Hepatocyte (in vitro differentiated cells): Measurements from ENCODE around the gene MAPK4.

Source experiments
- EZH2 ChIP-seq: fragments of 200-600 bp; sonication (generic); IDR thresholded peaks from 2 replicates; pipeline ENCODE4 v1.6.1; 2016; ENCODE audit warnings: antibody characterized with exemption, mild to moderate bottlenecking, borderline replicate concordance
- TF ChIP-seq, protein P1 (sequence below): fragments of 200-600 bp; sonication (generic); IDR thresholded peaks from 2 replicates; pipeline ENCODE4 v1.5.1; 2016; ENCODE audit warnings: antibody characterized with exemption, mild to moderate bottlenecking; ENCODE audit not compliant: poor library complexity

DNA sequence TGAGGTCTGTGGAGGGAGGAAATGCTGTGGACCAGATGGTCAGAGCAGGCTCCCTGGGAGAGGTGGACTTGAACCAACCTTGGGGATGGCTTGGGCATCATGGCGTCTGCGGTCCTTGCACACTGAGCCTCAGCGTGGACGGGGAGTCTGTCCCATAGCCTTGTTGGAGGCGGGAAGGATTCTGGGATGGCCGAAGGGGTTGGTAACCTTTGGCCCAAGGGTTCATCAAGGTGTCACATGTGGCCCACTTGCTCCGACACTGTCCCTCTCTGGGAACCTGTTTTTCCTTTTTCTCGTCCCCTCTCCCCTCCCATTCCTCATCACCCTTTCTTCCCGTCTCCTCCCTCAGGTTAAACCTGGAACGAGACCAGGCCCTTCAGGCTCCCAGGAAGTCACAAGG lies 66.4 kb downstream of the MAPK4 start:
- TF ChIP-seq, protein P1, sequence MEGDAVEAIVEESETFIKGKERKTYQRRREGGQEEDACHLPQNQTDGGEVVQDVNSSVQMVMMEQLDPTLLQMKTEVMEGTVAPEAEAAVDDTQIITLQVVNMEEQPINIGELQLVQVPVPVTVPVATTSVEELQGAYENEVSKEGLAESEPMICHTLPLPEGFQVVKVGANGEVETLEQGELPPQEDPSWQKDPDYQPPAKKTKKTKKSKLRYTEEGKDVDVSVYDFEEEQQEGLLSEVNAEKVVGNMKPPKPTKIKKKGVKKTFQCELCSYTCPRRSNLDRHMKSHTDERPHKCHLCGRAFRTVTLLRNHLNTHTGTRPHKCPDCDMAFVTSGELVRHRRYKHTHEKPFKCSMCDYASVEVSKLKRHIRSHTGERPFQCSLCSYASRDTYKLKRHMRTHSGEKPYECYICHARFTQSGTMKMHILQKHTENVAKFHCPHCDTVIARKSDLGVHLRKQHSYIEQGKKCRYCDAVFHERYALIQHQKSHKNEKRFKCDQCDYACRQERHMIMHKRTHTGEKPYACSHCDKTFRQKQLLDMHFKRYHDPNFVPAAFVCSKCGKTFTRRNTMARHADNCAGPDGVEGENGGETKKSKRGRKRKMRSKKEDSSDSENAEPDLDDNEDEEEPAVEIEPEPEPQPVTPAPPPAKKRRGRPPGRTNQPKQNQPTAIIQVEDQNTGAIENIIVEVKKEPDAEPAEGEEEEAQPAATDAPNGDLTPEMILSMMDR, result no peak
- TF ChIP-seq EZH2, result no peak
